SH-SY5Y (cell line): ENCODE measurements around the gene PLCG2.

ENCODE experiments used
- GATA2 ChIP-seq: IDR thresholded peaks from 2 replicates; pipeline ENCODE4 v1.6.1; 2011; ENCODE audit warnings: mild to moderate bottlenecking, low read depth, low read length
- GATA3 ChIP-seq: IDR thresholded peaks from 2 replicates; pipeline ENCODE4 v1.6.1; 2011; ENCODE audit warnings: low read depth, mild to moderate bottlenecking, low read length, moderate library complexity

- TF ChIP-seq GATA2 = no peak
- no peak for TF ChIP-seq GATA3
Observed at GRCh38 chr16:81907681-81908080, 128.6 kb downstream of the PLCG2 start.
